Left renal cortex interstitium (tissue), 4 donors: ENCODE data around the gene ADM2. TPM values are rescaled to one million over a fixed set of nuclear protein-coding genes. Genes with fewer than 3 reads are reported as not detected.
"Not testable (repeated sequence)": the region's sequence is repeated elsewhere in the genome, so short reads cannot be mapped to it uniquely, and the experiment has no call there.

ENCODE experiments used
- DNase-seq, 4 donors: peaks; one replicate each; pipeline ENCODE4 v3.0.0-alpha.2; 2013; ENCODE audit warnings: low read depth in 4 of 4, low spot score in 2 of 4, missing footprints in 1 of 4
- polyA plus RNA-seq, 4 donors: library from polyadenylated mRNA; unstranded; fragments of 120-200 nt; gene quantifications; one replicate each; pipeline ENCODE4 v1.2.1, GENCODE V29; 2013; ENCODE audit not compliant: insufficient read length in 4 of 4

ADM2 gene, protein sequence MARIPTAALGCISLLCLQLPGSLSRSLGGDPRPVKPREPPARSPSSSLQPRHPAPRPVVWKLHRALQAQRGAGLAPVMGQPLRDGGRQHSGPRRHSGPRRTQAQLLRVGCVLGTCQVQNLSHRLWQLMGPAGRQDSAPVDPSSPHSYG
- polyA plus RNA-seq = 1 to 10 TPM; 3.8 to 8.6 (median 5.5) TPM

DNA sequence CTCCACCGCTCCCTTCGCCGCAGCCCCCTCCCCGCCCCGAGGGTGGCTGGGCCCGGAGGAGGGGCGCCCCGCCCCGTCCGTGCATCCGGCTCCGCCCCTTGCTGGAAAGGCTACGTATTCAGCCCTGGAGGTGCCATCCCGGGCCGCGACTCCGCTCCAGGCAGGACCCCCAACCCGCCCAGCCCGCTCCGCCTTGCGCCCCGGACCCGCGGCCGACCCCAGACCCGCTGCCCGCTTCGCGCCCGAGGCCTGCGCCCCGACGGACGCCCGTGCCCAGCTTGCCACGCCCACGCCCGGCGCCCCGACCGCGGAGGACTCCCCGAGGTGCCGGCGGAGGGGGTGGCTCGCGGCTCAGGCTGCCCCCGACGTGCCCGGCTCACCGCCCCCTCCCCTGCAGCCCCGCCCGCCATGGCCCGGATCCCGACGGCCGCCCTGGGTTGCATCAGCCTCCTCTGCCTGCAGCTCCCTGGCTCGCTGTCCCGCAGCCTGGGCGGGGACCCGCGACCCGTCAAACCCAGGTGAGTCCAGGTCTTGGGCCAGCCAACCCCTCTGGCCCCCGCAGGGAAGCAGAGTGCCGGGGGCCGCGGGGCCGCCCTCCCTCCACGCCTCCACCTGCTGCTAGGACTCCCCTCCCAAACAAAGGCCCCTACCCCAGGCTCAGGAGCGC, at the start of gene ADM2:
TSS of gene ADM2 (plus strand) at position 104 of the 667 bp plus-strand sequence. CDS start at position 409, 305 bp downstream.
- no peak for DNase-seq

DNA sequence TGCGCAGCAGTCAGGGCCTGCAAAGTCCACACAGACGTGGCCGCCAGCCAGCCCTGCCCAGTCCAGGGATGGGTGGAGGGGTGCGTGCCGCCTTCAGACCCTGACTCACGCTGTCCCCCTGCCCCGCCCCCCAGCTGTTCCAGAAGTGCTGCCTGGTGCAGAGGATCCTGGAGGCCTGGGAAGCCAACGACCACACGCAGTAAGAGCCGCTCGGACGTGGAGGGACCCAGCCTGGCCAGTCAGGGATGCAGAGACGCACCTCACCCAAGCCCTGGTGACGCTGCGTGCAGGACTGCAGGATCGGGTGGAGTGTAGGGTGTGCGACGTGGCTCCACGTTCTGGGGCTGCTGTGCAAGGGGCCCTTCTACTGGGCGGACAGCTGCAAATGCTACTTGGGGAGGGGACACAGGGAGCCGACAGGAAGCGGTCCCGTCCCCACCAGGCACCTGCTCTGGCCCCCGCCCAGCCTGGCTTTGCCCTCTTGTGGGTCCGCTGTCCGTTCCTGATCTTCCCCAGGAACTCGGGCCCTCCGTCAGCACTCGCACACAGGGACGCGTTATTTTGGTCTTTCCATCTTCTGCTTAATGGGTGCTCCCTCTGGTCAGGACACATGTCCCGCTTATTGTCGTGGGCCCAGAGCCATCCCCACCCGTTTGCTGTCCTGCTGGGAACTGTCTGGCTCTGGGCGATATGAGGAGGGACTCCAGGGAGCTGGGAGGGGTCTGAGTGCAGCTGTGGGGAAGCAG, 49.0 kb upstream of the ADM2 start:
- no peak for DNase-seq

DNA sequence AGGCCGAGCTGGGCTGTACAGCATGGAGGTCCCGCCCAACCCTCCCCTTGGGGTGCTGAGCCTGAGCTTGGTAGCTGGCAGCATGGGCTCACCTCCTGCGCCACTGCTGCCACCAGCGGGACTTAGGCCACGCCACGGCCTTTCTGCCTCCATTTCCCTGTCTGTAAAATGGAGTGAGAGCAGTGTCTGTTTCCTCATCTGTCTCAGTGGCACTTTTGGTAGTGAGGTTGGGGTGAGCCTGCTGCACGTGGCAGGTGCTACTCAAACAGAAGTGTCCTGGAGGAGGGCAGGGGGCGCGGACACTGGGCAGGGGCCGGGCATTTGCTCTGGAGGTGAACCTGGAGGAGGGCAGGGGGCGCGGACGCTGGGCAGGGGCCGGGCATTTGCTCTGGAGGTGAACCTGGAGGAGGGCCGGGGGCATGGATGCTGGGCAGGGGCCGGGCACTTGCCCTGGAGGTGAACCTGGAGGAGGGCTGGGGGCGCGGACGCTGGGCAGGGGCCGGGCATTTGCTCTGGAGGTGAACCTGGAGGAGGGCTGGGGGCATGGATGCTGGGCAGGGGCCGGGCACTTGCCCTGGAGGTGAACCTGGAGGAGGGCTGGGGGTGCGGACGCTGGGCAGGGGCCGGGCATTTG, 48.3 kb upstream of the ADM2 start:
- DNase-seq = not testable (repeated sequence)

DNA sequence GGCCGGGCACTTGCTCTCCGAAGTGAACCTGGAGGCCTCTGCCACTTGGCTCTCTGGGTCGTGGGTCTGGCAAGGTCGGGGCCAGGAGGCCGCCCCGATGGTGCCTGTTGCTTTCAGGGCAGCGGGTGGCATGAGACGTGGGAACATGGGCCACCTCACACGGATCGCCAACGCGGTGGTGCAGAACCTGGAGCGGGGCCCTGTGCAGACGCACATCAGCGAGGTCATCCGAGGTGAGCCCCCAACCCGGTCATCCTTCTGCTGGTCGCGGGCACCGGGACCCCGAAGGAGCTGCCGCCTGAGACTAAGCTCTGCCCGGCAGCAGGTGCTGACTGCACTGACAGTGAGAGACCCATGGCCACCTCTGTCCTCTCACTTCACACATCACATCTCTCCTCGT, 46.5 kb upstream of the ADM2 start:
- no peak for DNase-seq

DNA sequence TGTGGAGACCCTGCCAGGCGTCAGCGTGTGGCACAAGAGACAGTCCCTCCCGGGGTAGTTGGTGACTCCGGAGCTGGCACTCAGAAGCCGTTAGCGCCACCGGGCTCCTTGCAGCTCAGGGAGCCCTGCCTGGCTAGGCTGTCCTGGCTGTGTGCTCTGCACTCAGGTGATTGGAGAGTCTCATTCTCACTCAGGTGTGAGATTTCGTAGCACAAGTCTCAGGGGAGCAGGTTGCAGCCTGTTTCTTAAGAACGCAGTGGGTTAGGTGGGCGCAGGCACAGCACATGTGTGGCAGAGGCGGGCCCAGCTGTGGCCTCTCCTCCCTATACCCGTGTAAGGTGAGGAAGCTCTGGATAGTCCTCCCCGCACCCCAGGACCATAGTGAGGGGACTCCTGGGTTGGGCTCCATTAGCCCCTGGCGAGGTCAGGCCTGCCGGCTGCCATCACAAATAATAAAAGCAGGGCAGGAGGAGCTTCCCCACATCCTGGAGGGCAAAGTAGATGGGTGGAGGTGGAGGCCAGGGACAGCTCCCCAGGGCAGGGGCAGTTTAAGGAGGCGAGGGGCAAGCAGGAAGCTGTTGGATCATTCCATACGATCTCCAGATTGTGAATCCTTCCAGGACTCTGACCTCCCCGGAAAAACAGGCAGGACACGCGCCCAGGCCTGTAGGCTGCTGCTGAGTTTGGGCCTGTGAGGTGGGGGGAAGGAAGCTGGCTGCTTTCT, 45.9 kb upstream of the ADM2 start:
- DNase-seq = no peak

DNA sequence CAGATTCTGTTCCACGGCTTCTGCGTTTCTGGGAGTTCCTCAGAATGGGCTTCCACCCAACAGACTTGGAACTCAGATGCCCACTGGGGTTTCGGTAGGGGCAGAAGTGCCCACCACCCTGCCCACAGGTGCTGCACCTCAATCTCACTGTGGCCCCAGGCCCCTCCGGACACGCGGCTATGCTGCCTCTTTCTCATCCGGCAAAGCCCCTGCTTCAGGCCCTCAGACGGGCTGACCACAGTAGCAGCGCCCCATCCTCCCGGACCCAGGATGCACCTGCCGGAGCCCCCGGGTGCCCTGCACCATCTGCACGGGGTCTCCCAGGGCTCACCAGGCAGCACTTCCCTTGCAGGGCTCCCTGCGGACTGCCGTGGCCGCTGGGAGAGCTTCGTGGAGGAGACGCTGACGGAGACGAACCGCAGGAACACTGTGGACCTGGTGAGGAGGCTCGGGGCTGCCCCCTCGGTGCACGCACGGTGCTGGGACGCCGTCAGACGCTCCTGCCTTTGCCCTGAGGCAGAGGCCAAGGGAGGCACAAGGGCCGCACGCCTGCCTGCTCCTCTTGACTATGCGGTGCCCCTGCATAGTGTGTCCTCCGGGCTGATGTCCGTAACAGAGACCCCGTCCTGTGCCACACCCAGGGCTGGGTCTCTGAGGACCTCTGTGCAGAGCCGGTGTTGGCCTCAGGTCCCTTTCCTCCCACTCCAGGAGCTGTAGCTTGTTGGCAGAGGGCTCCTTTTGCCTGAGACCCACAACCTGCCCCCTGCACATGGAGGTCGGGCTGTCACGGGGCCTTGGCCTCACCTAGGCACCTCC, 45.1 kb upstream of the ADM2 start:
- no peak for DNase-seq

DNA sequence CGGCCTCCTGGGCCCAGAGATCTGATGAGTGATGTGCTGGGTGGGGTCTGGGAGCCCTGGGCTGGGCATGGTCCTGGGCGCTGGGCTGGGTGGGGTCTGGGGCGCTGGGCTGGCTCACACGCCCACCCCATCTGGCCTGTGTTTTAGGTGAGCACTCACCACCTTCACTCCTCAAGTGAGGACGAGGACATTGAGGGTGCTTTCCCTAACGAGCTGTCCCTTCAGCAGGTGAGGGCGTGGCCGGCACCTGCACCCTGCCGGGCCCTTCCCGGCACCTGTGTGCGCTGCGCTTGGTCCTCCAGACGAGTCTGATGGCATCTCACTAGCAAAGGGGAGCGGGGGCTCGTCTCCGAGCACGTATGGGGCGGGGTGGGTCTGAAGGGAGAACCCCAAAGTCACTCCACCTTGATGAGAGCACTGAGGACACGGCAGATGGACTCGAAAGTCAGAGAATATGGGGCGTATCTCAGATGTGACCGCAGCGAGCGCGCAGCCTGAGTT, 44.5 kb upstream of the ADM2 start:
- no peak for DNase-seq

DNA sequence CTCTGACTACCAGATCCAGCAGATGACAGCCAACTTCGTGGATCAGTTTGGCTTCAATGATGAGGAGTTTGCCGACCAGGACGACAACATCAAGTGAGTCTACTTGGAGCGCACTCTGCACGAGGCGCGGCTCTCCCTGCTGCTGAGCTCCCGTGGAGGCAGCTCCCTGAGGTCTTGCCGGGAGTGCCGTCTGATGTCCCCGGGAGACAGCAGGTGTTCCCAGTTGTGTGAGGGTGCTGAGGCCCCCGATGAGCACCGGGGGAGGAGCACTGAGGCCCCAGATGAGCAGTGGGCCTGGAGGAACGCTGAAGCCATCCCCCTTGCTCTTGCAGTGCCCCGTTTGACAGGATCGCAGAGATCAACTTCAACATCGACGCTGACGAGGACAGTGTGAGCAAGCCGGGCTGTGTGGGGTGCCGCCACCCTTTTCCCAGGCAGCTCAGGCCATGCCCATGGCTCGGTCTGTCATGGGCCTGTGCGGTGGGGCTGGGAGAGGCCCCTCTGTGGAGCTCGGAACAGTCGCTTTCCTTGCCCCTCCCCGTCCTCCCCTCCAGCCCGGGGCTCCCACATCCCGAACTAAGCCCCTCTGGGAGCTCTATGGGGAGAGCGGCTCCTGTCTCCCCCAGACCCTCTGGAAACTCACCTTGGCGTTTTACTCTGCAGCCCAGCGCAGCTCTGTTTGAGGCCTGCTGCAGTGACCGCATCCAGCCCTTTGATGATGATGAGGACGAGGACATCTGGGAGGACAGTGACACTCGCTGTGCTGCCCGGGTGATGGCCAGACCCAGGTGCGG, 43.6 kb upstream of the ADM2 start:
- no peak for DNase-seq

DNA sequence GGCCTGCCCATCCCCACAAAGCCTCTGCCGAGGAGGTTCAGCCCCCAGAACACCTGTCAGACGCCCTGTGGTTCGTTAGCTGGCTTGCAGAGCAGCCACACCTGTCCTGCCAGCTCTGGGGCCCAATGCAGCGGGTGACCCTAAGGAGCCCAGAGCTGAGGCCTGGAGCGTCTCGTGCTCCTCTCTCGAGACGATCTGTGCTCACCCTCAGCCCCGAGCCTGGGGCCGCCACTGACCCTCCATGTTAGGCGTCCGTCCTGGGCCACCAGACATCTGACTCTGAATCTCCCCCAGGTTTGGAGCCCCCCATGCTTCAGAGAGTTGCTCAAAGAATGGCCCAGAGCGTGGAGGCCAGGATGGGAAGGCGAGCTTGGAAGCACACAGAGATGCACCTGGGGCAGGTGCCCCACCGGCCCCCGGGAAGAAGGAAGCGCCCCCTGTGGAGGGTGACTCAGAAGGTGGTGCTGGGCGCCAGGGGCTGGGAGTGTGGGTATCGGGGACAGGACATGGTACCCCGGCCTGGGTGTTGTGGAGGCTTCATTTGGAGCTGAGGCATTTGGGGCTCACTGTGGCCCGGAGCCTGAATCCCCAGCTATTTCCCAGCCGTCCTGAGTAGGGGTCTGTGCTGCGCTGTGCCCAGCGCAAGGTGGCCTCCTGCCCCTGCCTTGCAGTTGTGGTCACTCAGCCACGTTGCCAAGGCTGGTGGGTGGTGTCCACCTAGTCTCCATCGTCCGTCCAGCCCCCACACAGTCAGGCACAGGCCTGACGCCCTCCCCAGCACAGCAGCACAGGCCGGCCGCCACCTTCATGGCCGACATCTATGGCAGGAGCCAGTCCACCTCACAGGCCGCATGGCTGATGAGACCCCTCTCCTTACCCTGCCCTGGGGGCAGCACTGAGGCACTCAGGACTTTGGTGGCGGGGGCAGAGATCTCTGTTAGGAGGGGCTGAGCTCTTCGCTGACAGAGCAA, 42.8 kb upstream of the ADM2 start:
- DNase-seq = no peak

DNA sequence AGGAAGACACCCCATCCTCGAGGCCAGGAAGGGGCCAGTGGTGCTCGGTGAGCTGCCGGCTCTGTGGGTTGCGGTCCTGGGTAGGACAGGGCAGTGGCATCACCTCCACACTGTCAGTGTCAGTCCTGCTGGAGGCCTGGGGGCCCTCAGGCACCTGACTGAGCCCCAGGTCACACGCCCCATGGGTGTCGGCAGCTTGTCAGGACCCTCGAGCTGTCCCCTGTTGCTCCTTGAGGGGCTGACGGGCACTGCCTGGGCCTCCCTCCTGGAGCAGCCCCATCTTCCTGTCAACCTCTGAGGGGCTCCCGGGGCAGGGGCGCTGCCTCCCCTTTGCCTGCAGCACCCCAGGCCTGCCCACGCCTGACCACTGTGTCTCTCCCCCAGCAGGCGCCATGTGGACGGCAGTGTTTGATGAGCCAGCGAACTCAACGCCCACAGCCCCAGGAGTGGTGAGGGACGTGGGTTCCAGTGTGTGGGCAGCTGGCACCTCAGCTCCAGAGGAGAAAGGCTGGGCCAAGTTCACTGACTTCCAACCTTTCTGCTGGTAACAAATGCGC, 42.0 kb upstream of the ADM2 start:
- DNase-seq = no peak

DNA sequence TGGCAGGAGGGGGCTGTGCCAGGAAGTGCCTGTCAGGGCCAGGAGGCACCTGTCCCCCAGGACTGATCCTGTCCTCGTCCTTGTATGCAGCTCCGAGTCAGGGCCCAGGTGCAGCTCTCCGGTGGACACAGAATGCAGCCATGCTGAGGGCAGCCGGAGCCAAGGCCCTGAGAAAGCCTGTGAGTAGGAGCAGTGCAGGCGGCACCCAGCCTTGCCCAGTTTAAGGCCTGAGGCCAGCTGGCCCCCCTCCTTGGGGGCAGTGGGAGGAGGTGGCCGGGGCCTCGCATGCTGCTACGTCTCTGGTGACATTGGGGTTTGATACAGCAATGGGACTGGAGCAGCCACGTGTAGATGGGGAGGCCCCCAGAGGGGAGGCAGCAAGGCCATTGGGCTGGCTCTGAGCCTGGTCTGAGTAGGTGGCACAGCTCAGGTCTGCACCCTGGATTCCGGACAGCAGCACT, 41.4 kb upstream of the ADM2 start:
- no peak for DNase-seq

DNA sequence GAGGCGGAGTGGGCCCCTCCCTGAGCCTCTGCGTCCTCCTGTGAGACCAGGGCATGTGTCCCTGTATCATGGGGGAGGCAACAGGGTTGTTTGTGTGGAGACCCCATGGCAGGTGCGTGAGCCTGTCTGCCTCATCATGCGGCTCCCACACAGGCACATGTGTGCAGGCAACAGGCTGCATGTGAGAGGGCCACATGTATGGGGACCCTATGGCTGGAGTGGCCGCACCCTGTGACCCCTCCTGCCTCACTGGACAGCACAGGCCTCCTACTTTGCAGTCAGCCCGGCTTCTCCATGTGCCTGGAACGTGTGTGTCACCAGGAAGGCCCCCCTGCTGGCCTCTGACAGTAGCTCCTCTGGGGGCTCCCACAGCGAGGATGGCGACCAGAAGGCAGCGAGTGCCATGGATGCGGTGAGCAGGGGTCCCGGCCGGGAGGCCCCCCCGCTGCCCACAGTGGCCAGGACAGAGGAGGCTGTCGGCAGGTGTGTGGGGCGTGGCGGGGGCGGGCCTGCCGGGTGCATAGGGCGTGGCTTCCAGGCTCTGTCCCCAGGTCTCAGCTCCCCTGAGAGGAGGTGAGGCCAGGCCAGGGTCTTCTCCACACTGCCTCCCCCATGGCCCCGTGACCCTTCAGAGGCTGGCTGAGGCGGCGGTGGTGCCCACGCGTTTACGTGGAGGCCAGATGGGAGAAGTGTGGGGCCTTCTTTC, 40.6 kb upstream of the ADM2 start:
- DNase-seq = no peak

DNA sequence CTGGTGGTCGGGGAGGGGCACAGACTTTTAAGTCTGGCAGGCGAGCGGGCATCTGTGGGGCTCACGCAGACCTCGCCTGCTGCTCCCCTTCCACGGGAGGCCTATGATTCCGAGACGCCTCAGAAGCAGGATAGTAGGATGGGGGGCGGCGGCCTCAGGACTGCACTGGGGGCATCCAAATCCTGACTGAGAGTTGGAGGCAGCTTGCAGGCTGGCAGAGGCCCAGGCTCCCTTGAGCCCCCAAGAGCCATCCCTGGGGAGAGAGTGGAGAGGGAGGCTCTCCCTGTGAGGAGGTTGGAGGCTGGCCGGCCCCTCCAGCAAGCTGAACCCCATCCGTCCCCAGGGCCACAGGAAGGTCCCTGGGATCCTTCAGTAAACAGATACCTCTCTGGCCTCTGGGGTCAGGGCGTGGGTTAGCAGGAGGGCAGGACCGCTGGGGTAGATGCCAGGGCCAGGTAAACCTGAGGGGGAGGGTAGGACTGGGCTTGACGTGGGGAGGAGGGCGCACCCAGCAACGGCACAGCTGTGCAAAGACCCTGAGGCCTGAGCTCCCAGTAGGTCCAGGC, 39.8 kb upstream of the ADM2 start:
- no peak for DNase-seq

DNA sequence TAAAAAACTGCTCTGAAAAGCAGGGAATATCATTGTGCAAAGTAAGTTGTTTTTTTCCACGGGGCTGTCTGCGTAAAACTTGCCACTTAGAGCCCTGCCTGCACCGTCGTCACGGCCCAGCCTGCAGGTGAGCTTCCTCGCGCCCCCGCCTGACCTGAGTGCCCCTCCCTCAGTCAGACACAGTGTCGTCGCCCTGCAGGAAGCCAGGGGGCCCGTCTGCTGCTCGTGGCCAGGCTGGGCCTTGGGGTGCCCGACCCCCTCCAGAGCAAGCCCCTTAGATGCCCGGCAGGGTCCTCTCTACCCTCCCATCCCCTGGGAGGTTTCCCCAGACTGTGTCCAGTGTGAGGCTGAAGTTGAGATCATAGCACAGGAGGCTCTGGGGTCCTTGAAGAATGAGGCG, 38.1 kb upstream of the ADM2 start:
- no peak for DNase-seq

DNA sequence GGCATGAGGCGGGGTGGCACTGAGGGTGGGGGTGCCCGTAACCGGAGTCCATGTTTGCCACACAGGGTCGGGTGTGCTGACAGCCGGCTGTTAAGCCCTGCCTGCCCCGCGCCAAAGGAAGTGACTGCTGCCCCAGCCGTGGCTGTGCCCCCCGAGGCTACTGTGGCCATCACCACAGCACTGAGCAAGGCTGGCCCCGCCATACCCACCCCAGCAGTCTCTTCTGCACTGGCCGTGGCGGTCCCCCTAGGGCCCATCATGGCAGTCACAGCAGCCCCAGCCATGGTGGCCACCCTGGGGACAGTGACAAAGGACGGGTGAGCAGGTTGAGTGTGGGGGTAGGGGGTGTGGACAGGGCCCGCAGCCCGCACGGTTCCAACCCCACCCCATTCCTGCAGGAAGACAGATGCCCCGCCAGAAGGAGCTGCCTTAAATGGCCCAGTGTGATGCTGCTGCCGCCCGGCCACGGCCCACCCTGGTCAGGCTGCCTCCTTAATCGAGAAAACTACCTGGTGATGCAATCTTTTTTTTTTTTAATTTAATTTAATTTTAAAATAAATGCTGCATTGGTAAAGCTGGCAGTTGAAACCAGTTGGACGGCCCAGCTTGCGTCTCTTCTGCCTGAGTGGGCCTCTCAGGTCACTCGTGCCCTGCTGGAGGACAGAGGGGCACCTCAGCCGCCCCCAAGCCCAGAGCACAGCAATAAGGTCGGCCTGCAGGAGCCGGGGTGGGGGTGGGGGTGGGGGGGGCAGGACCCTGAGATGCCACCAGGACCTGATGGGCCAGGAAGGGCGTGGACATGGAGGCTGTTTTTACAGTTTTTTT, 37.3 kb upstream of the ADM2 start:
- DNase-seq = no peak

DNA sequence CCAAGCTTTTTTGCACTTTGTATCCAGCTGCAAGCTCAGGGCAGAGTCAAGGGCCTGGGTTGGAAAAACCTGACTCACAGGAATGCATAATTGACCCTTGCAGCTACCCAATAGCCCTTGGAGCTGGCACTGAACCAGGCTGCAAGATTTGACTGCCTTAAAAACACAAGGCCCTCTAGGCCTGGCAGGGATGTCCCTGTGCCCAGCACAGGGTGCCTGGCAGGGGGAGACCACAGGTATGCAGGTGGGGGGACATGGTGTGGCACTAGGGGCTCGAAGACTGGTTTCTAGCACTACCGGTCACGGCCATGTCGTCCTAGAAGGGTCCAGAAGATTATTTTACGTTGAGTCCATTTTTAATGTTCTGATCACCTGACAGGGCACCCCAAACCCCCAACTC, 36.7 kb upstream of the ADM2 start:
- peak in 1 of 4 donors; percentile 7 for DNase-seq
